ENCODE results near the gene PIH1D1. TPM values are rescaled to one million over a fixed set of nuclear protein-coding genes. Genes with fewer than 3 reads are reported as not detected.
A peak's percentile ranks its signal among the peaks of the same experiment; 100 is the strongest.

The PIH1D1 gene
- total RNA-seq, 2 donors from 2014 or later: 128 to 133 TPM

GRCh38 chr19:49407079-49407478 lies 44.5 kb downstream of the PIH1D1 start:
- no peaks in the 10 kb centered on the region for H3K27me3 ChIP-seq (ENCODE audit: control insufficient read depth, insufficient read depth, low read length, poor library complexity, severe bottlenecking)
- peaks cover 13% of the 10 kb centered on the region for H3K4me1 ChIP-seq (ENCODE audit: control insufficient read depth, insufficient read depth, low read length)
- WGBS, 2 experiments (ENCODE audit: insufficient coverage in 1 of 2, insufficient read length in 1 of 2): 91 to 96% methylated on average over 4 to 7 of the region's 7 CpGs
- no peaks in the 10 kb centered on the region for H3K9me3 Mint-ChIP-seq
- TF ChIP-seq CTCF (conservative IDR thresholded peaks at IDR 0.05): no peak
- H3K4me3 Mint-ChIP-seq: no peak overlapping the region
- H3K9me3 ChIP-seq (ENCODE audit: control insufficient read depth, low read length): no peaks in the 10 kb centered on the region
- H3K4me3 ChIP-seq (ENCODE audit: low read length): no peak overlapping the region
- H3K9ac ChIP-seq (ENCODE audit: extremely low read depth, low read length, poor library complexity, severe bottlenecking): no peak overlapping the region
- H3K27me3 Mint-ChIP-seq (ENCODE audit: insufficient read depth): peaks cover 9% of the 10 kb centered on the region
- H3K36me3 Mint-ChIP-seq (ENCODE audit: low read depth): no peaks in the 10 kb centered on the region
- H3K36me3 ChIP-seq (ENCODE audit: control insufficient read depth, insufficient read depth, low read length): no peaks in the 10 kb centered on the region
- no peak overlapping the region for H3K27ac ChIP-seq (ENCODE audit: low read depth, low read length)
- no peak for DNase-seq
- H3K27ac Mint-ChIP-seq: no peak overlapping the region
- peaks cover 13% of the 10 kb centered on the region for H3K4me1 Mint-ChIP-seq

GRCh38 chr19:49403404-49404187 lies 48.0 kb downstream of the PIH1D1 start:
- Histone ChIP-seq H3K36me3 (ENCODE audit: control insufficient read depth, insufficient read depth, low read length) (no peaks in the 10 kb centered on the region), H3K9ac (ENCODE audit: extremely low read depth, low read length, poor library complexity, severe bottlenecking) (peak overlapping the region; percentile 13), H3K9me3 (ENCODE audit: control insufficient read depth, low read length) (no peaks in the 10 kb centered on the region), H3K4me1 (ENCODE audit: control insufficient read depth, insufficient read depth, low read length) (peaks cover 13% of the 10 kb centered on the region), H3K27me3 (ENCODE audit: control insufficient read depth, insufficient read depth, low read length, poor library complexity, severe bottlenecking) (no peaks in the 10 kb centered on the region), H3K4me3 (ENCODE audit: low read length) (peak overlapping the region; percentile 70), H3K27ac (ENCODE audit: low read depth, low read length) (peak overlapping the region; percentile 16)
- no peaks in the 10 kb centered on the region for H3K36me3 Mint-ChIP-seq (ENCODE audit: low read depth)
- peak overlapping the region; percentile 23 for H3K4me3 Mint-ChIP-seq
- peak overlapping the region; percentile 92 for H3K27ac Mint-ChIP-seq
- DNase-seq: peak; percentile 94
- H3K9me3 Mint-ChIP-seq: no peaks in the 10 kb centered on the region
- peaks cover 7% of the 10 kb centered on the region for H3K27me3 Mint-ChIP-seq (ENCODE audit: insufficient read depth)
- no peak for TF ChIP-seq CTCF (conservative IDR thresholded peaks at IDR 0.05)
- H3K4me1 Mint-ChIP-seq: peaks cover 18% of the 10 kb centered on the region
- WGBS, 2 experiments (ENCODE audit: insufficient coverage in 1 of 2, insufficient read length in 1 of 2): 17 to 33% methylated on average over 1 to 7 of the region's 7 CpGs

GRCh38 chr19:49400029-49400428 lies 51.6 kb downstream of the PIH1D1 start:
- no peaks in the 10 kb centered on the region for H3K27me3 Mint-ChIP-seq (ENCODE audit: insufficient read depth)
- WGBS, 2 experiments (ENCODE audit: insufficient coverage in 1 of 2, insufficient read length in 1 of 2): 87 to 91% methylated on average over 4 to 6 of the region's 6 CpGs
- DNase-seq: no peak
- Histone ChIP-seq H3K27ac (ENCODE audit: low read depth, low read length) (no peak overlapping the region), H3K4me3 (ENCODE audit: low read length) (no peak overlapping the region), H3K36me3 (ENCODE audit: control insufficient read depth, insufficient read depth, low read length) (no peaks in the 10 kb centered on the region), H3K9ac (ENCODE audit: extremely low read depth, low read length, poor library complexity, severe bottlenecking) (no peak overlapping the region), H3K27me3 (ENCODE audit: control insufficient read depth, insufficient read depth, low read length, poor library complexity, severe bottlenecking) (no peaks in the 10 kb centered on the region), H3K4me1 (ENCODE audit: control insufficient read depth, insufficient read depth, low read length) (peaks cover 13% of the 10 kb centered on the region), H3K9me3 (ENCODE audit: control insufficient read depth, low read length) (no peaks in the 10 kb centered on the region)
- no peaks in the 10 kb centered on the region for H3K9me3 Mint-ChIP-seq
- no peaks in the 10 kb centered on the region for H3K36me3 Mint-ChIP-seq (ENCODE audit: low read depth)
- peaks cover 26% of the 10 kb centered on the region for H3K4me1 Mint-ChIP-seq
- no peak for TF ChIP-seq CTCF (conservative IDR thresholded peaks at IDR 0.05)
- no peak overlapping the region for H3K27ac Mint-ChIP-seq
- H3K4me3 Mint-ChIP-seq: no peak overlapping the region

All from endodermal cell (in vitro differentiated cells).